Ovary (tissue), 9 donors: ENCODE measurements around the gene OXTR. TPM values are rescaled to one million over a fixed set of nuclear protein-coding genes. Genes with fewer than 3 reads are reported as not detected.

ENCODE experiments used
- DNase-seq, 5 donors: peaks; one replicate each; pipeline ENCODE4 v3.0.0-alpha.2; 2019 to 2020
- H3K27ac ChIP-seq, 2 donors: fragments of 200-600 bp; one replicate each; pipeline versions ENCODE4 v1.5.1 to v1.8.0; 2019 to 2022
- H3K27me3 ChIP-seq: fragments of 200-600 bp; one replicate; pipeline ENCODE4 v1.8.0; 2022
- H3K36me3 ChIP-seq: fragments of 200-600 bp; sonication (generic); one replicate; pipeline ENCODE4 v1.5.1; 2019
- H3K4me1 ChIP-seq: one replicate; pipeline ENCODE4 v1.8.1; 2013; ENCODE audit warnings: mild to moderate bottlenecking, moderate library complexity; ENCODE audit not compliant: insufficient read depth
- H3K4me3 ChIP-seq: fragments of 200-600 bp; sonication (generic); one replicate; pipeline ENCODE4 v1.5.1; 2017
- H3K9me3 ChIP-seq, 2 donors: fragments of 200-600 bp in 1 of 2; sonication (generic) in 1 of 2; one replicate each; pipeline versions ENCODE4 v1.5.1 to v1.8.1; 2013 to 2019; ENCODE audit warnings: mild to moderate bottlenecking in 1 of 2, moderate library complexity in 1 of 2
- EP300 ChIP-seq: sonication (generic); formaldehyde crosslinking; IDR thresholded peaks from one replicate; pipeline ENCODE4 v1.6.1; 2017; ENCODE audit warnings: antibody characterized with exemption
- POLR2A ChIP-seq: fragments of 450-650 bp; IDR thresholded peaks from one replicate; pipeline ENCODE4 v1.6.1; 2017; ENCODE audit warnings: antibody characterized with exemption, mild to moderate bottlenecking, moderate library complexity
- WGBS, 3 donors: extraction: QIAGEN DNeasy Blood & Tissue Kit in 1 of 3; methylation state at CpG; one replicate each; pipeline versions ENCODE4 v1.1.5 to v1.1.7; 2013 to 2017; 5-methylcytosine and 5-hydroxymethylcytosine counted together
- intact Hi-C, 4 donors: fragments of 100-400 bp; cut with DNase I; formaldehyde crosslinking; loops; one replicate each; pipeline versions ENCODE4 v1.11.0 to v1.15.1; 2022 to 2023
- polyA plus RNA-seq, 2 donors: library from polyadenylated mRNA; stranded (reverse); fragments of 200-250 nt in 1 of 2; fragments of 350-450 nt in 1 of 2; fragmentation: Illumina TruSeq in 1 of 2; extraction: RNeasy Lipid Tissue Mini Kit (QIAGEN cat#74804) in 1 of 2; gene quantifications; one replicate each; pipeline ENCODE4 v1.2.3, GENCODE V29; 2013 to 2014
- total RNA-seq, 7 donors: library from RNA; depleted of rRNA in 2 of 7; stranded (reverse); fragments of >200 nt in 2 of 7; fragmentation: NEBNext Ultra II Directional in 3 of 7; extraction: Animal tissue kit (Norgen Biotek cat#: 25700) in 3 of 7; gene quantifications; one replicate each; pipeline versions ENCODE4 v1.1.0 to v1.2.4, GENCODE V29; 2016 to 2023
- TF ChIP-seq, protein P1 (sequence below), 3 donors: fragments of 450-650 bp in 2 of 3; fragments of 200-600 bp in 1 of 3; IDR thresholded peaks; one replicate each; pipeline versions ENCODE4 v1.5.1 to v1.8.0; 2016 to 2022; ENCODE audit warnings: antibody characterized with exemption in 3 of 3, mild to moderate bottlenecking in 1 of 3
- donor health status: DM: no; HTN: no; CAD: no; lungs with moderate emphysema.
- donor health status: DM: no; HTN: no; CAD: no.
- donor health status: Bipolar disorder and iron deficiency.
- donor health status: DM: yes; HTN: yes; CAD: no.
- donor health status: DM: no; HTN: no; CAD: no.
- donor health status: DM: yes; HTN: yes; CAD: no.

The OXTR gene
- total and polyA plus RNA-seq, 9 donors, result 0.27 to 14.9 (median 2.8) TPM

DNA sequence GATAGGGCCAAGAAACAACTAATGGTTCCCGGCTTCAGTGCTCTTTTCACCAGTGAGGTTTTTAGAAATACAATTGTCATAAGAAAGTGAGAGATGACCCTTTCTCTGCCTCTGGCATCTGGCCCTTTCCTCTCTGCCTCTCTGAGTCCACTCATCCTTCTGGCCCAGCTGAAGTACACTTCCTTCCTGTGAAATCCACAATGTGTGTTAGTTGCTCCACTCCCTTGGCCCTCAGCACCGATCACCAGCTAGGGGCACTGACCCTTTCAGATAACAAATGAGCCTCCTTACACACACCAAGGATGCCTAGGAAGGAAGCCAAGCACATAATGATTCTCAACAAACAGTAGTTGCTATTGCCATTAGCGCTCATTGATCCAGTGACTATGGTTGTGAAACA, 38.8 kb downstream of the OXTR start:
- Histone ChIP-seq H3K27me3 (no peaks in the 10 kb centered on the region), H3K27ac (no peak overlapping the region), H3K36me3 (no peaks in the 10 kb centered on the region), H3K9me3 (no peaks in the 10 kb centered on the region), H3K4me1 (no peaks in the 10 kb centered on the region), H3K4me3 (no peak overlapping the region)
- TF ChIP-seq POLR2A (no peak), EP300 (no peak)
- 51 to 60% (median 59%) methylated on average over 3 of the region's 3 CpGs for whole genome bisulfite sequencing, 3 donors
- intact Hi-C loops, result no loop called here
- no peak for DNase-seq

DNA sequence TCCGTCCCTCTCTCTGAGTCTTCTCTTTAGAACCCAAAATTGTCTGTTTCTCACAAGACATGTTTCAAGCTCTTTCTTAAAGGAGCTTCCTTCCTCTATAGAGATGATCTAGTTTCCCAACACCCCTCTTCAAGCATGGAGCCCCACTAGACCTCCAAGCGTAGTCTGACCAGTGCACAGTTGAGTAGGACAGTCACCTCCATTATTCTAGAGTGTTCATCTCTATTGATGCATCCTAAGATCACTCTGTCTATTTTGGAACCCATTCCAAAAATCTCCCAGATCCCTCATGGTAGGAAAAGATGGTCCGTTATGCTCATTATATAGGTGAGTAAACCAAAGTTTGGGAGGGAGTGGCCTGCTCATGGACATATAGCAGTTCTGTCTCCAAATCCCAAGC, 39.9 kb downstream of the OXTR start:
- TF ChIP-seq POLR2A, result no peak
- TF ChIP-seq, protein P1, sequence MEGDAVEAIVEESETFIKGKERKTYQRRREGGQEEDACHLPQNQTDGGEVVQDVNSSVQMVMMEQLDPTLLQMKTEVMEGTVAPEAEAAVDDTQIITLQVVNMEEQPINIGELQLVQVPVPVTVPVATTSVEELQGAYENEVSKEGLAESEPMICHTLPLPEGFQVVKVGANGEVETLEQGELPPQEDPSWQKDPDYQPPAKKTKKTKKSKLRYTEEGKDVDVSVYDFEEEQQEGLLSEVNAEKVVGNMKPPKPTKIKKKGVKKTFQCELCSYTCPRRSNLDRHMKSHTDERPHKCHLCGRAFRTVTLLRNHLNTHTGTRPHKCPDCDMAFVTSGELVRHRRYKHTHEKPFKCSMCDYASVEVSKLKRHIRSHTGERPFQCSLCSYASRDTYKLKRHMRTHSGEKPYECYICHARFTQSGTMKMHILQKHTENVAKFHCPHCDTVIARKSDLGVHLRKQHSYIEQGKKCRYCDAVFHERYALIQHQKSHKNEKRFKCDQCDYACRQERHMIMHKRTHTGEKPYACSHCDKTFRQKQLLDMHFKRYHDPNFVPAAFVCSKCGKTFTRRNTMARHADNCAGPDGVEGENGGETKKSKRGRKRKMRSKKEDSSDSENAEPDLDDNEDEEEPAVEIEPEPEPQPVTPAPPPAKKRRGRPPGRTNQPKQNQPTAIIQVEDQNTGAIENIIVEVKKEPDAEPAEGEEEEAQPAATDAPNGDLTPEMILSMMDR (IDR thresholded peaks at IDR 0.05), result no peak
- TF ChIP-seq EP300, result no peak
- Histone ChIP-seq H3K4me1 (no peaks in the 10 kb centered on the region), H3K9me3 (no peaks in the 10 kb centered on the region), H3K36me3 (no peaks in the 10 kb centered on the region), H3K27ac (no peak overlapping the region), H3K4me3 (no peak overlapping the region), H3K27me3 (no peaks in the 10 kb centered on the region)
- intact Hi-C loops, result no loop called here
- 96 to 99% (median 98%) methylated on average over 3 of the region's 3 CpGs for WGBS, 3 donors
- no peak for DNase-seq

DNA sequence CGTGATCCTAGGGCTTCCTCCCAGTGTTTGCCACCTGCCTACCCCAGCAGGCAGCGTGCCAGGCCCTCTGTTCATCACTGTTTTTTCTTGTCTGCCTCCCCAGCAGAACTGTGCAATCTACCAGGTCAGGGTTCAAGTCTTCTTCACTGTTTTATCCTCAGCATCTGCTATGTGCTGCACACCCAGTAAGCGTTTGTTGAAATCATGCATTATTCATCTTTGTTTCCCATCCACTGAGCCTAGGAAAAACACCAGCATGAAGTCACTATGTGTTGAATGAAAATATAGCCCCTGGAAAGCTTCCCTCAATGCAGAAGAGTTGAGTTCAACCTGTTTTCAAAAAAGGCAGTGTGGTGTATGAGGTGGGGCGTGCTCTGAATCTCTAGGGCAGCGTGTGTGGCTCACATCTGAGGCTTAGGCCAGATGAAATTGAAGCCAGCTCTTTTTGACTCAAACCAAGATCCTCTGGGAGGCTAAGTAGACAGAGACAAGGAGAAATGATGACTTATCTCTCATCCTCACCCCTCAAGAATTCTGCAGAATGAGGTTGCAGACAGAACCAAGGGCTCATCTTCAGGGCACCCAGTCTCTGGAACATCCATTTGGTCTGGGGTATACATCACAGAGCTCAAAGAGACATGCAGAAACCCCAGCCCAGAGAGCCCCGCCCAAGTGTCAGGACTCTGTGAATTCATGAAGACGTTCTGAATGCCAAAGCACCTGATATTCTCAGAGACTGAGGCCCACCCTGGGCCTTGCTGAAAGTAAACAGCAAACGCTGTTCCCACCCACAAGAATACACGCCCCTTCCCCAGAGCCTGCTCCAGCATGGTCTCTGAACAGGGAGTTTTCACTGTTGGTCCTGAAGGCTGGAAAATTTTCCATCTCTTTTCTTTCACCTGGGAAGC, 41.6 kb downstream of the OXTR start:
- Histone ChIP-seq H3K36me3 (no peaks in the 10 kb centered on the region), H3K4me1 (no peaks in the 10 kb centered on the region), H3K27ac (no peak overlapping the region), H3K9me3 (no peaks in the 10 kb centered on the region), H3K4me3 (no peak overlapping the region), H3K27me3 (no peaks in the 10 kb centered on the region)
- DNase-seq, result no peak
- TF ChIP-seq, protein P1 (IDR thresholded peaks at IDR 0.05), result no peak
- no peak for TF ChIP-seq POLR2A
- no peak for TF ChIP-seq EP300
- intact Hi-C loops, result no loop called here
- 83 to 86% (median 84%) methylated on average over 9 of the region's 9 CpGs for WGBS, 3 donors

DNA sequence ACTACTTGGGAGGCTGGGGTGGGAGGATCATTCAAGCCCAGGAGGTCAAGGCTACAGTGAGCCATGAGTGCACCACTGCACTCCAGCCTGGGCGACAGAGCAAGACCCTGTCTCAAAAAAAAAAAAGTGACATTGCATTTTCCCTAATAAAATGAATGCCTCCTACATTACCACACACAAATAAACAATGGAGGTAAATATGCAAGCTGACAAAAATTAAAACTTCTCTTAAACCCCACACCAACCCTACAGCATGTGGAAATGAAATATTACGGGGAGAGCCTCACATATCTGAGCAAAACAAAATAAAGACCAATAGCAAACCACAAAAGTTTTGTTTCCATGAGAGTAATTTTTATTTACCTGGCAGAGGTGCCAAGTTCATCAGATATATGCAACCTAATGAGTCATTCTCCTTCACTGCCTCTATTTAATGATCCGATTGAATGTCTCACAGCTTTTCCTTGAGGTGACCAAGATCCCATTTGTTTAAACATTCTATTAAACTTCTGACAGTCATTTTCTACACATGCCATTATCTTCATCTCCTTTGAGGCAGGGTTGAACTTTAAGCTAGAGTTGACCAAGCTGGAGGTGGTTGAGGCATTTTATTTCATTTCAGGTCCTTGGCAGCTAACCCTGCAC, 45.2 kb downstream of the OXTR start:
- Histone ChIP-seq H3K4me1 (no peaks in the 10 kb centered on the region), H3K27me3 (no peaks in the 10 kb centered on the region), H3K4me3 (no peak overlapping the region), H3K27ac (no peak overlapping the region), H3K36me3 (no peaks in the 10 kb centered on the region), H3K9me3 (no peaks in the 10 kb centered on the region)
- no peak for DNase-seq
- WGBS, 3 donors, result 40 to 60% (median 57%) methylated on average over 3 of the region's 3 CpGs
- intact Hi-C loops, result no loop called here
- TF ChIP-seq POLR2A, result no peak
- TF ChIP-seq, protein P1 (IDR thresholded peaks at IDR 0.05), result no peak
- TF ChIP-seq EP300, result no peak

DNA sequence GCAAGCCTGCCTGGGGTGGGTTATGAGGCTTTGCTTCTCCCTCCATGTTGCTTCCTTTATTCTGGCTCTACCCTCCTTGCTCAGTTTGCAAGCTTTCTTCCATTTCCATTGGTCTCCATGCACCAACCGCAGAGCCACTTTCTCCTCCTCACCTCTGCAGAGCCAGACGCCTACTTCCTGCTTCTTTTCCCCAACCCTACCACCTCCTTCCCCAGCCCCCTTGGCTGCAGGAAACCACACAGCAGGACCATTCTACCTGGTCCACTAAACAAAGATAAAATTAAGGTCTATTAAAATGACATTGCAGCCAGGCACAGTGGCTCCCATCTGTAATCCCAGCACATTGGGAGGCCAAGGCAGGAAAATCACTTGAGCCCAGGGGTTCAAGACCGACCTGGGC, 45.8 kb downstream of the OXTR start:
- no peaks in the 10 kb centered on the region for H3K27me3 ChIP-seq
- H3K4me3 ChIP-seq, result no peak overlapping the region
- WGBS, 3 donors, result 72 to 80% (median 80%) methylated on average over 3 of the region's 3 CpGs
- H3K9me3 ChIP-seq, result no peaks in the 10 kb centered on the region
- TF ChIP-seq, protein P1 (IDR thresholded peaks at IDR 0.05), result no peak
- TF ChIP-seq POLR2A, result no peak
- no peak for TF ChIP-seq EP300
- no peaks in the 10 kb centered on the region for H3K36me3 ChIP-seq
- DNase-seq, result no peak
- intact Hi-C loops, result no loop called here
- H3K4me1 ChIP-seq, result no peaks in the 10 kb centered on the region
- H3K27ac ChIP-seq, result no peak overlapping the region
